ENCODE measurements around the gene CNTN2.

DNA sequence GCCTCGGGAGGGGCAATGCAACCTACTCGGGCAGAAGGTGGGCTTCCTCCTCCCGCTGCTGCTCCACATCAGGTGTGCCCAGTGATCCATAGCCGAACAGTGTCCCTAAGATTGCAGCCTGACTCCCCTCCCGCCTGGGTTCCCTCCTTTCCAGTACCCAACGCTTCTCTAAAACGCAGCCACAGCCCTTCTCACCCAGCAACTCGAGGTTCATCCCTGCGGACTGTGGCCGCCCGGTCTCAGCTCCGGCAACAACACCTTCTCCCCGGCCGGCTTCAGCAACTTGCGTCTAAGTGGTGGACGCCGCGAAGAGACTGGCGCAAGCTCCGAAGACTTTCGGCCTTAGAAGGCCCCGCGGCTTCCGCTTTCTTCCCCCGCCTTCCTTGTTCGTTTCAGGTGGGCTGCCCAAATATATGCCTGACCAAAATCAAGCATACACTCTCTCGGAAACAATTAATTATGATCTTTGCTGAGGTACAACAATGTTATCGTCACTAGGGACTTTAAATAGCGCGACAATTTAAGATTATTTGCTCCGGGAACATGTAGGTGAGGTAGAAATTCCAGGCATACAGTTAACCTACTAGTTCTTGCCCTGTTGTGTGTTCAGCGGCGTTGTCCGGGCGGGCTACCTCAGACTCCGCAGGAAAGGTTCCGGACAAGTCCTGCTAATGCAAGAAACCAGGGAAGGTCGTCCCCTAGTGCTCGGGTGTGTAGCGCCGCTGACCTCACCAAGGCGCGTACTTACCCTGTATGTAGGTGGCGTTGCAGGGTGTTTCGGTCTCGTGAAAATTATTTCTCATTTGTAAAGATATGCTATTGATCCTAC, 78.9 kb downstream of the CNTN2 start, which contains the start of gene RBBP5:
- TF ChIP-seq, protein P1, sequence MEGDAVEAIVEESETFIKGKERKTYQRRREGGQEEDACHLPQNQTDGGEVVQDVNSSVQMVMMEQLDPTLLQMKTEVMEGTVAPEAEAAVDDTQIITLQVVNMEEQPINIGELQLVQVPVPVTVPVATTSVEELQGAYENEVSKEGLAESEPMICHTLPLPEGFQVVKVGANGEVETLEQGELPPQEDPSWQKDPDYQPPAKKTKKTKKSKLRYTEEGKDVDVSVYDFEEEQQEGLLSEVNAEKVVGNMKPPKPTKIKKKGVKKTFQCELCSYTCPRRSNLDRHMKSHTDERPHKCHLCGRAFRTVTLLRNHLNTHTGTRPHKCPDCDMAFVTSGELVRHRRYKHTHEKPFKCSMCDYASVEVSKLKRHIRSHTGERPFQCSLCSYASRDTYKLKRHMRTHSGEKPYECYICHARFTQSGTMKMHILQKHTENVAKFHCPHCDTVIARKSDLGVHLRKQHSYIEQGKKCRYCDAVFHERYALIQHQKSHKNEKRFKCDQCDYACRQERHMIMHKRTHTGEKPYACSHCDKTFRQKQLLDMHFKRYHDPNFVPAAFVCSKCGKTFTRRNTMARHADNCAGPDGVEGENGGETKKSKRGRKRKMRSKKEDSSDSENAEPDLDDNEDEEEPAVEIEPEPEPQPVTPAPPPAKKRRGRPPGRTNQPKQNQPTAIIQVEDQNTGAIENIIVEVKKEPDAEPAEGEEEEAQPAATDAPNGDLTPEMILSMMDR (optimal IDR thresholded peaks at IDR 0.05 in 1 of 3, IDR thresholded peaks at IDR 0.05 in 1 of 3, conservative IDR thresholded peaks at IDR 0.05 in 1 of 3; ENCODE audit: extremely low read depth in 1 of 3, insufficient read depth in 2 of 3, low read length in 3 of 3) = peak; percentile 81 to 93 (median 91)
- no peak for TF ChIP-seq EZH2 (IDR thresholded peaks at IDR 0.05; ENCODE audit: low read length)
